ENCODE results near the gene SNTB2.

DNA sequence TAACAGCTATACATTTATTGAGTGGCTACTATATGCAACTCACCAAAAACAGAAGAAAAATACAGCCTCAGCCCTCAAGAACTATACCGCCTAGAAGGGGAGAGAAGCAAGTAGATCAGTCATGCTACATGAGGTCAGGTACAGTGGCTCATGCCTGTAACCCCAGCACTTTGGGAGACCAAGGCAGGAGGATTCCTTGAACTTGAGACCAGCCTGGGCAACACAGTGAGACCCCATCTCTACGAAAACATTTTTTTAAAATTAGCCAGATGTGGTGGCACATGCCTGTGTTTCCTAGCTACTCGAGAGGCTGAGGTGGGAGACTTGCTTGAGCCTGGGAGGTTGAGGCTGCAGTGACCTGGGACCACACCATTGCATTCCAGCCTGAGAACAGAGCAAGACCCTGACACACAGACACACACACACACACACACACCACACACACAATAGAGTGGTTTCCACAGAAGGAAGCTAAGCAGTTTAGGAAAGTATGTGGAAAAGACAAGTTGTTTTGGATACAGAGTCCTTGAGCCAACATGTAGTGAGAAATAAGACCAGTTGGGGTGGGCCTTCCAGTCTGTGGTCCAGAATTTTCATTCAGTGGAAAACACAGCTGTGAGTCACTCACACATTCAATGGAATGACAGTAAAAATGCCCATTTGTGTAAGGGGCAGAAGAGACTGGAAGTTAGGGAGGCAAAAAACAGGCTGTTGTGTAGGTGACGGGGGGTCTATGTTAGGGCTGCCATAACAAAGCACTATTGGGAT lies 10.7 kb upstream of the SNTB2 start:
- TF ChIP-seq, protein P1, sequence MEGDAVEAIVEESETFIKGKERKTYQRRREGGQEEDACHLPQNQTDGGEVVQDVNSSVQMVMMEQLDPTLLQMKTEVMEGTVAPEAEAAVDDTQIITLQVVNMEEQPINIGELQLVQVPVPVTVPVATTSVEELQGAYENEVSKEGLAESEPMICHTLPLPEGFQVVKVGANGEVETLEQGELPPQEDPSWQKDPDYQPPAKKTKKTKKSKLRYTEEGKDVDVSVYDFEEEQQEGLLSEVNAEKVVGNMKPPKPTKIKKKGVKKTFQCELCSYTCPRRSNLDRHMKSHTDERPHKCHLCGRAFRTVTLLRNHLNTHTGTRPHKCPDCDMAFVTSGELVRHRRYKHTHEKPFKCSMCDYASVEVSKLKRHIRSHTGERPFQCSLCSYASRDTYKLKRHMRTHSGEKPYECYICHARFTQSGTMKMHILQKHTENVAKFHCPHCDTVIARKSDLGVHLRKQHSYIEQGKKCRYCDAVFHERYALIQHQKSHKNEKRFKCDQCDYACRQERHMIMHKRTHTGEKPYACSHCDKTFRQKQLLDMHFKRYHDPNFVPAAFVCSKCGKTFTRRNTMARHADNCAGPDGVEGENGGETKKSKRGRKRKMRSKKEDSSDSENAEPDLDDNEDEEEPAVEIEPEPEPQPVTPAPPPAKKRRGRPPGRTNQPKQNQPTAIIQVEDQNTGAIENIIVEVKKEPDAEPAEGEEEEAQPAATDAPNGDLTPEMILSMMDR (IDR thresholded peaks at IDR 0.05) = no peak
- no peak for TF ChIP-seq POLR2A (IDR thresholded peaks at IDR 0.05)
